ENCODE data around the gene DMGDH.

DNA sequence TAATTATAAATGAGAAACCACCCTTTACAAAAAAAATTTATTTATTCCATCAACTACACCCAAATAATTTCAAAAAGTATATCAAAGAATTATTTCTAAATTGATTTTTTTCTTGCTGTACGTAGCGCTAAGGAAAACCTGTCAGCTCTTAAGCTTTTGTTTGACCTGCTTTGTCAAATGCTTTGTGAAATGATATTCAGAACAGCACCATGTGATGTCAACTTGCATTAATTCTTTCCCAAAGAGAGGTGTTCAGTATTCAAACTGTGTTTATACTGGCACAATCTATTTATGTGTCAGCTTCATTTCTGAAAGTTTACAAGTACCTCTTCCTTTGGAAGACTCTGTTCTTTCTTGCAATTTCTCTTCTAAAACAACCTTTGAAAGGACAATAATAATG is 72.4 kb downstream of the DMGDH start:
- TF ChIP-seq, protein P1, sequence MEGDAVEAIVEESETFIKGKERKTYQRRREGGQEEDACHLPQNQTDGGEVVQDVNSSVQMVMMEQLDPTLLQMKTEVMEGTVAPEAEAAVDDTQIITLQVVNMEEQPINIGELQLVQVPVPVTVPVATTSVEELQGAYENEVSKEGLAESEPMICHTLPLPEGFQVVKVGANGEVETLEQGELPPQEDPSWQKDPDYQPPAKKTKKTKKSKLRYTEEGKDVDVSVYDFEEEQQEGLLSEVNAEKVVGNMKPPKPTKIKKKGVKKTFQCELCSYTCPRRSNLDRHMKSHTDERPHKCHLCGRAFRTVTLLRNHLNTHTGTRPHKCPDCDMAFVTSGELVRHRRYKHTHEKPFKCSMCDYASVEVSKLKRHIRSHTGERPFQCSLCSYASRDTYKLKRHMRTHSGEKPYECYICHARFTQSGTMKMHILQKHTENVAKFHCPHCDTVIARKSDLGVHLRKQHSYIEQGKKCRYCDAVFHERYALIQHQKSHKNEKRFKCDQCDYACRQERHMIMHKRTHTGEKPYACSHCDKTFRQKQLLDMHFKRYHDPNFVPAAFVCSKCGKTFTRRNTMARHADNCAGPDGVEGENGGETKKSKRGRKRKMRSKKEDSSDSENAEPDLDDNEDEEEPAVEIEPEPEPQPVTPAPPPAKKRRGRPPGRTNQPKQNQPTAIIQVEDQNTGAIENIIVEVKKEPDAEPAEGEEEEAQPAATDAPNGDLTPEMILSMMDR (IDR thresholded peaks at IDR 0.05): no peak
- no peak for TF ChIP-seq POLR2A (IDR thresholded peaks at IDR 0.05)
